Natural killer cell (primary cell): ENCODE measurements around the gene PTPRN2. TPM values are rescaled to one million over a fixed set of nuclear protein-coding genes. Genes with fewer than 3 reads are reported as not detected.

Source experiments
- ATAC-seq, 3 donors: fragments of 150-1000 bp in 2 of 3; fragments of 200-7000 bp in 1 of 3; cut with Tn5 transposase; 1 replicate in 1 of 3; 2 replicates in 2 of 3; pipeline ENCODE4 v1.10.0; 2021; ENCODE audit warnings: mild to moderate bottlenecking in 2 of 3, moderate library complexity in 2 of 3
- DNase-seq, 2 donors: peaks; one replicate each; pipeline versions ENCODE4 v3.0.0 to v3.0.0-alpha.2; 2013 to 2021; ENCODE audit warnings: mixed read lengths in 1 of 2
- H3K27ac ChIP-seq: one replicate; pipeline ENCODE4 v1.5.1; 2013; ENCODE audit warnings: mild to moderate bottlenecking, low read length
- H3K27me3 ChIP-seq: one replicate; pipeline ENCODE4 v1.6.1; 2013; ENCODE audit warnings: low read length; ENCODE audit not compliant: control insufficient read depth, insufficient read depth
- H3K36me3 ChIP-seq: one replicate; pipeline ENCODE4 v1.6.1; 2013; ENCODE audit warnings: low read length; ENCODE audit not compliant: control insufficient read depth, insufficient read depth
- H3K4me1 ChIP-seq: one replicate; pipeline ENCODE4 v1.6.1; 2013; ENCODE audit warnings: low read length; ENCODE audit not compliant: control insufficient read depth, insufficient read depth
- H3K4me3 ChIP-seq: one replicate; pipeline ENCODE4 v1.5.1; 2013; ENCODE audit warnings: low read length
- H3K9me3 ChIP-seq: one replicate; pipeline ENCODE4 v1.6.1; 2013; ENCODE audit warnings: low read length; ENCODE audit not compliant: control insufficient read depth, insufficient read depth
- H3K27ac Mint-ChIP-seq, 2 donors: one replicate each; pipeline ENCODE4 v1.8.0; 2022; ENCODE audit warnings: mild to moderate bottlenecking in 2 of 2, mixed read lengths in 2 of 2, moderate library complexity in 1 of 2
- H3K27me3 Mint-ChIP-seq, 2 donors: one replicate each; pipeline ENCODE4 v1.8.0; 2022; ENCODE audit warnings: low read depth in 2 of 2, mixed read lengths in 2 of 2
- H3K36me3 Mint-ChIP-seq: one replicate; pipeline ENCODE4 v1.8.0; 2022; ENCODE audit warnings: mixed read lengths
- H3K4me1 Mint-ChIP-seq, 2 donors: one replicate each; pipeline ENCODE4 v1.8.0; 2022; ENCODE audit warnings: mixed read lengths in 2 of 2
- H3K4me3 Mint-ChIP-seq: one replicate; pipeline ENCODE4 v1.8.0; 2022; ENCODE audit warnings: mild to moderate bottlenecking, moderate library complexity, mixed read lengths
- H3K9me3 Mint-ChIP-seq, 2 donors: one replicate each; pipeline ENCODE4 v1.8.0; 2022; ENCODE audit warnings: mixed read lengths in 2 of 2
- CTCF ChIP-seq: fragments of 200-600 bp; IDR thresholded peaks from one replicate; pipeline ENCODE4 v1.8.0; 2022; ENCODE audit warnings: antibody characterized with exemption
- WGBS: methylation state at CpG from one replicate; pipeline ENCODE4 v1.1.7; 2013; ENCODE audit warnings: missing lambda C conversion rate; ENCODE audit not compliant: insufficient coverage; 5-methylcytosine and 5-hydroxymethylcytosine counted together
- intact Hi-C: fragments of 100-400 bp; cut with micrococcal nuclease; formaldehyde crosslinking; loops from one replicate; pipeline ENCODE4 v1.14.2; 2022
- total RNA-seq, 4 donors: library from RNA; stranded (reverse); fragments of 120-200 nt in 1 of 4; gene quantifications; one replicate each; pipeline versions ENCODE4 v1.2.3 to v1.2.4, GENCODE V29; 2013 to 2022

Gene PTPRN2
- total RNA-seq, 3 donors from 2014 or later (not counting 1 experiment from before 2014, with no cell fraction given), result 1.3 to 2.5 (median 1.9) TPM

- no peak overlapping the region for H3K4me3 ChIP-seq
- H3K36me3 ChIP-seq, result no peaks in the 10 kb centered on the region
- intact Hi-C loops, result no loop called here
- no peak for TF ChIP-seq CTCF
- H3K27me3 ChIP-seq, result no peaks in the 10 kb centered on the region
- H3K9me3 ChIP-seq, result no peaks in the 10 kb centered on the region
- H3K27ac ChIP-seq, result no peak overlapping the region
- H3K4me1 ChIP-seq, result no peaks in the 10 kb centered on the region
- H3K9me3 Mint-ChIP-seq, result peaks cover 2 to 9% of the 10 kb centered on the region in 2 donors
- WGBS, result 90% methylated on average over 18 of the region's 20 CpGs
- no peak overlapping the region for H3K4me3 Mint-ChIP-seq
- DNase-seq (no peak), ATAC-seq (no peak)
- H3K4me1 Mint-ChIP-seq, result no peaks in the 10 kb centered on the region
- H3K27ac Mint-ChIP-seq, result no peak overlapping the region
- no peaks in the 10 kb centered on the region for H3K36me3 Mint-ChIP-seq
- no peaks in the 10 kb centered on the region for H3K27me3 Mint-ChIP-seq
These were observed 494.3 kb downstream of the PTPRN2 start for GRCh38 chr7:158093156-158093796.

- ATAC-seq, result no peak
- 87% methylated on average over 13 of the region's 14 CpGs for WGBS
These were observed 500.4 kb downstream of the PTPRN2 start for GRCh38 chr7:158087196-158087595.

GRCh38 chr7:158085741-158086695 is 501.6 kb downstream of the PTPRN2 start:
- intact Hi-C loops, result no loop called here
- ATAC-seq (no peak), DNase-seq (no peak)
- no peak overlapping the region for H3K4me3 Mint-ChIP-seq
- Histone ChIP-seq H3K36me3 (no peaks in the 10 kb centered on the region), H3K4me3 (no peak overlapping the region), H3K4me1 (no peaks in the 10 kb centered on the region), H3K27ac (no peak overlapping the region), H3K27me3 (no peaks in the 10 kb centered on the region), H3K9me3 (peaks cover 3% of the 10 kb centered on the region)
- peaks cover 0 to 4% of the 10 kb centered on the region in 2 donors for H3K4me1 Mint-ChIP-seq
- H3K36me3 Mint-ChIP-seq, result no peaks in the 10 kb centered on the region
- no peak overlapping the region for H3K27ac Mint-ChIP-seq
- peaks cover 5 to 10% of the 10 kb centered on the region in 2 donors for H3K9me3 Mint-ChIP-seq
- no peak for TF ChIP-seq CTCF
- H3K27me3 Mint-ChIP-seq, result no peaks in the 10 kb centered on the region
- 90% methylated on average over 30 of the region's 30 CpGs for WGBS

More at GRCh38 chr7:158087196-158087595, 500.4 kb downstream of the PTPRN2 start:
- DNase-seq, result no peak
- Mint-ChIP-seq H3K4me1 (peaks cover 0 to 4% of the 10 kb centered on the region in 2 donors), H3K27ac (no peak overlapping the region), H3K4me3 (no peak overlapping the region), H3K27me3 (no peaks in the 10 kb centered on the region), H3K9me3 (peaks cover 7 to 10% of the 10 kb centered on the region in 2 donors), H3K36me3 (no peaks in the 10 kb centered on the region)
- TF ChIP-seq CTCF, result no peak
- Histone ChIP-seq H3K27me3 (no peaks in the 10 kb centered on the region), H3K9me3 (peaks cover 3% of the 10 kb centered on the region), H3K4me3 (no peak overlapping the region), H3K36me3 (no peaks in the 10 kb centered on the region), H3K27ac (no peak overlapping the region), H3K4me1 (no peaks in the 10 kb centered on the region)
- intact Hi-C loops, result no loop called here
